HG03175 (cell line): ENCODE measurements around the gene FGF14.
"Not testable (repeated sequence)": the region's sequence is repeated elsewhere in the genome, so short reads cannot be mapped to it uniquely, and the experiment has no call there.

Experiments used
- ATAC-seq: cut with Tn5 transposase; IDR thresholded peaks from one replicate; pipeline ENCODE4 v1.9.1; 2021; ENCODE audit warnings: mild to moderate bottlenecking, moderate library complexity; ENCODE audit not compliant: unreplicated experiment

Gene FGF14

DNA sequence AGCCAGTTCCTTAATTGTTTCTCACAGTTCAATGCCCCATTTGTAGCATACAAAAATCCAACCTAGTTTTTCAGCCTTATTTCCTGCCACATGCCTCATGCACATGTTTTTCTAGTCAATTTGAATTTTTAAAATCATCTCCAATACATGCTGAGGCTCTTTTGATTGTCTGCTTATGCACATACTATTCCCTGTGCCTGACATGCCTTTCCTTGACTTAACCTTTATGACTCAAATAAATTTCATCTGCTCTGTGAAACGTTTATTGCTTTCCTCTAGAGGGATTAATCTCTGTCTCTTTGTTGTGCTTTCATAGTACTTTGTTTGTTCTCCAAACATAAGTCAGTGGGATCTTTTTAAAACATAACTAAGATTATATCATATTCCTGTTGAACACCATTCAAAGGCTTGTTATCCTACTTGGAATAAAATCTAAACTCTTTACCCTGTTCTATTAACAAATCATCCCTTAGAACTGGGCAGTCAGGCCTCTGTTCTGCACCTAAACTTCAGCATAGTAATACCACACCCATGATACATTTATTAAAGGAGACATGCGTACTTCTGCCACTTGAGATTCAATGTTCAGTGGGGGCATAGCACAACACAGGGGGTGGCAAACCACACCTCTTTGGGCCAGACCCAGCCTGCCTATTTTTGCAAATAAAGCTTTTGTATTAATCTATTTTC, 346.6 kb downstream of the FGF14 start:
- no peak for ATAC-seq

DNA sequence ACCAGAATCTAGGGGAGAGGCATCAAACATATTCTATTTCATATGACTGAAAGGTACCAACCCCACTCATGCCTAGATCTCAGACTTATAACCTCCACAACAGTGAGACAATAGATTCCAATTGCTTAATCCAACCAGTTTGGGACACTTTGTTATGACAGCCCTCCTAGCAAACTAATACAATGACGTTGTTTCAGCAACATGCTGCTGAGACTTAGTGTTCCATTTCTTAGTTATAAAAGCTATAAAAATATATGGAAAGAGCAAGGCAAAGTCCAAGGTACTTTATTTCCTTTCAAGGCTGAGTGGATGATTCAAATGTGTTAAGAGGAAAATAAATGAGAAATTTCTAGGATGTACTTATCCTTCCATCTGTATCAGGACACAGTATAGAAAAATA, 352.0 kb downstream of the FGF14 start:
- ATAC-seq, result no peak

DNA sequence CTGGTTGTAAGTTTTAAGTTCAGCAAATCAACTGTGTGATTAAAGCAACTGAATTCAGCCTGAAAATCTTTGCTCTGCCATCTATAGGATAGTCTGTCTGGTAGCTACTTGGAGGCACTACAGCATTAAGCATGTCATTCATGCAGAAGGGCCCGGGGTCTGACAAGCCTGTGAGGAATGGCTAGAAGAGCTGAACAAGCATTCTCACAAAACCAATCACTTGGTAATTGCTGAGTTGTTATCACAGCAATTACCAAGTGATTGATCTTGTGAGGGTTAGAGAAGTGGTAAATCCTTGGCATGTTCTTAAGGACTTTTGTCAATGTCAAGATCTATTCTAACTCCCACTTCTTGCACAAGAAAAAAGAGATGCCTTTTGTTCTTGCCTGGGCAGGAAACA, 356.1 kb downstream of the FGF14 start:
- ATAC-seq, result no peak

DNA sequence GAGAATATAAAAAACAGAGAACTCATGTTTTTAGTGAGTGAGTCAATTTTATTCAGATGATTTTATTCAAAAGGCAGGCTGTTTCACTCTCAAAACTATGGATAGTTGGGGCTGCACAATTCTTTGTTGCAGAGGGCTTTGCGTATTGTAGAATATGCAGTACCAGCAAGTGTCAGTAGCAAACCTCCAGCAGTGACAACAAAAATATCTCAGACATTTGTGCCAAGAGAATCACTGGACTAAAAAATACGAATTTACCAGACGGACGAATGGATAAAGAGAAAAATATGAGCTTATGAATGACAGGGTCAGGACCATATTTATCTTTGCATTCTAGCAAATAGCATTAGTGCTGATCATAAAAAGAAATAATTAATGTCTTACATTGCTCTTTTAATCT, 359.1 kb downstream of the FGF14 start:
- ATAC-seq, result no peak

DNA sequence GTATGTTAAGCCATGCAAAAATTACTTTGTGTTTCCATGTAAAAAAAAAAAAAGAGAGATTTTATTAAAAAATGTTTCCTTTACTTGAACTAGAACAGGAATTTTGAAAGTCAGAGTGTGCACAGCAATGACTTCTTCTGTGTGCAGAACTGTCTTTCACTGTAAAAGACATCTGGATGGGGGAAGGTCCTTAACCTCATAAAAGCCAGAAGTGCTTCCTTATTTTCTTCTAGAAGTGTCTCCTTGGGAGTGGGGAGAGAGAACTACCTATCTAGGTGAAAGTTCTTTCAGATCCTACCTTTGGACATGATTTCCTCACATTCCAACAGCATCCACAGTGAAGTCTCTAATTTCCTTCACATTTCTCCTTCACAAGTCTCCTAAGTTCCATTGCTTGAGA, 360.3 kb downstream of the FGF14 start:
- no peak for ATAC-seq

DNA sequence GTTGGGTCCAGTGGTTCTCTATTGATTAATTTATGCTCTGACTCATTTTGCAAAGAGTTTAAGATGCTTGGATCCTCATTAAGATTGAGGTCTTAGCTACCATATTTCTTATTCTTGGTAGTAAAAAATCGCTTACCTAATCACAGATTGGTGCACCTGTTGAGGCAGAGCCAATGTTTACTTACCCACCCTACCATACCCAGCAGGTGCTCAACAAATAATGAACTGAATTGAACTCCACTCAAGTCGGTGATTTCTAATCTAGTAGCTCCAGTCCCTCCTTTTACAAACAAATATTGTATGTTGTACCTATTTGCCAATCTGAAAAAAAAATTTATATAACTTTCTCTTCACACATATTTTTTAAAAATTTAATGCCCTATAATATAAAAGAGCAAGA, 361.0 kb downstream of the FGF14 start:
- no peak for ATAC-seq

DNA sequence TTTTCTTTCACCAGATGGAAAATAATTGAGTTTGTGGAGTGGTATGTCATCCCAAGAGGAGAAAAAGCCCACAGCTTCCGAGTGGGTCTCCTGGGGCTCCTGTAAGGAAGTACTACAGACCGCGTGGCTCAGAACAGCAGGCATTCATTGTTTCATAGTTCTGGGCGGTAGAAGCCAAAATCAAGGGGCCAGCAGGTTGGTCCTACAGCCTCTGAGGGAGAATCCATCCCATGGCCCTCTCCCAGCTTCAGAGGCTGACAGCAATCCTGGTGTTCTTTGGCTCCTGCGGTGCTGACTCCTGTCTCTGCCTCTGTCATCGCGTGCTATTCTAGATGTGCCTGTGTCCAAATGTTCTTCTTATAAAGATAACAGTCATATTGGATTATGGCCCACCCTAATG, 362.6 kb downstream of the FGF14 start:
- no peak for ATAC-seq

DNA sequence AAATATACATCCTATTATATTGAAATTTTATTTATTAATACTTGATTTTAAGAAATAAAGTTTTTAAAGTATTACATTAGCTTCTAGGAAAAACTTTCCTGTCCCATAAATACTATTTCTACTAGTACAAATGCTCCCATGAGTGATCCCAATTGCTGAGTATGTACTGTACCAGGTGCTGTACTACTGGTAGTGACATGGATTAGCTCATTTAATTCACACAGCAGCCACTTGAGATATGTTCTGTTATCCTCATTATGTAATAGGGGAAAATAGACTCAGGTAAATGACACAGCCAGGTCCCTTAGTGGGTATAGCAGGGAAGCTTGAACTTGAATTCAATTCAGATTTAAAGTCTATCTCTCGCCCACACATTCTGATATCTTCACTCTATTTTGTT, 363.1 kb downstream of the FGF14 start:
- no peak for ATAC-seq

DNA sequence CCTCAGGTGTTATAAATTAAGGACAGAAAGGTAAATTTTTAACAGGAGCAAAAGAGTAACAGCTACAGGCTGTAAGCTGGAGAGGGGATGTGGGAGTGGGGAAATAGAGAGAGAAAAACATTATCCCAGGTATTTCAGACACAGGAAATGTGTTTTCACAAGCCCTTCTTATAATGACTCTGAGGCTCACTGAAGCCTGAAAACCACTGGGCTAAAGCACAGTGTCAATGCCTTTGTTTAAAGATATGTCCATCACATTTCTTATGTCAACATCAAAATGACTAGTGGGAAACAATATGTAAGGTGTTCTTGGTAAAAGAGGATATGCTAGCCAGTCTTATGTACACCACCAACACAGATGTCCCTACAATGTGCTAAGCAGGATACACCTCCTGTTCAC, 365.9 kb downstream of the FGF14 start:
- peak; percentile 62 for ATAC-seq

DNA sequence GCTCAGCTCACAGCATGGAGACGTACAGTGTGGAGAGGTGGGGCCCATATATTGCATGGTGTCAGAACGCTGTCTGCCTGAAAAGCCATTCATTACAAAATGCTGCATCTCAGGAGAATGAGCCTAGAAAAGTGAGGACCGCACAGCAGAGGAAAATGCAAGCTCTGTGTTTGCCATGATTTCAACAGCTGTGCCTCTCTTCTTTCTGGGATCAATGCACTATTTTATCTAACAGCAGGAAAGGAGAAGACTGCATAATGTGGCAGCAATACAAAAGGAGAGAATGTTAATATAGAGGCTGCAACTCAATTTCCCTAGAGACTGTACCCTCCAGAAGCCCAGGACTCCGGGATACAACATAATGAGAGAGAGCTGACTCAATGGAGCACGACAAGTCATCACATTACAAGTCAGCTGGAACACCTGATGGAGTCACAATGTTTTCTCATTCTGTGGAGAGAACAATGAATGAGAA, 368.0 kb downstream of the FGF14 start:
- no peak for ATAC-seq

DNA sequence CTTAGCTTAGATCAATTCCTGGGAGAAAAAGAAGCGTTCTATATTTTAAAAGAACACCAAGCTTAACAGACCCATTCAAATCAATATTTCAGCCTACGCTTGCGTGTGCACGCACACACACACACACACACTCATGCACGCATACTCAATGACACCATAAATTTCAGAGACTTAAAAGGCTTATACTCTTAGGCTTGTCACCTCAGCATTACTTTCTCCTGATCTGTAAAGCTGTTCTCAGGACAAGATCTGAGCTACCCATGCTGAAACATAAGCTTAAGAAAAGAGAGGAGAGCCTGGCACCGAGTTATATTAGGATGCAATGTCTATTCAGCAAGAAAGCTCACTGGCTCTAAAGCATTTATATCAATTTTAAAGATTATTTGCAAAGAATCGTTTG, 368.5 kb downstream of the FGF14 start:
- no peak for ATAC-seq

DNA sequence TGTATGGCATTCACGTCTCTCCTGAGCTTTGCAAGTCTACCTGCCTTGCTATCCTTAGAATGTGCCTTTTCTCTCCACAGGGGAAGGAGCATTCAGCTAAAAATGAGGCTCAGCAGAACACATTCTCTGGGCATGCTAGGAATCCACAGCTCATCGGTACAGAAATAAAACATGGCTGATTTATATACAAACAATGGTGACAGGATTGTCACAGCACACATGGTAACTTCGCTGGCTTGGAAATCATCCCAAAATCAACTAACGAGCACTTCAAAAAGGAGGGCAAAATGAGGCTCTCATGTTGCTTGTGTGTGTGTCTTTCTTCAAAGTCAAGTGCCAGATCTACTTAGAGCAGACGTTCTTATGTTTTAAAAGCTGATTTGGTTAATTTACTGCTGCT, 373.0 kb downstream of the FGF14 start:
- ATAC-seq, result no peak

DNA sequence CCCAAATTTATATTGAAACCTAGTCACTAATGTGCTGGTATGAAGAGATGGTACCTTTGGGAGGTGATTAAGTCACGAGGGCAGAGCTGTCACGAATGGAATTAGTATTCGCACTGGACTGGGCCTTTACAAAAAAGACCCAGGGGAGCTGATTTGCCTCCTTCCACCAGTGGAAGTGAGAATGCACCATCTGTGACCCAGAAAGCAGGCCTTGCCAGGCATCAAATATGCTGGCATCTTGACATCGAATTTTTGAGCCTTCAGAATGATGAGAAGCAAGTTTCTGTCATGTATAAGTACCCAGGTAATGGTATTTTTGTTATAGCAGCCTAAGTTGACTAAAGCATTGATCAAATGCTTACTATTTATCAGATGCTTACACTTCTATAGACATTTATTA, 373.6 kb downstream of the FGF14 start:
- no peak for ATAC-seq

DNA sequence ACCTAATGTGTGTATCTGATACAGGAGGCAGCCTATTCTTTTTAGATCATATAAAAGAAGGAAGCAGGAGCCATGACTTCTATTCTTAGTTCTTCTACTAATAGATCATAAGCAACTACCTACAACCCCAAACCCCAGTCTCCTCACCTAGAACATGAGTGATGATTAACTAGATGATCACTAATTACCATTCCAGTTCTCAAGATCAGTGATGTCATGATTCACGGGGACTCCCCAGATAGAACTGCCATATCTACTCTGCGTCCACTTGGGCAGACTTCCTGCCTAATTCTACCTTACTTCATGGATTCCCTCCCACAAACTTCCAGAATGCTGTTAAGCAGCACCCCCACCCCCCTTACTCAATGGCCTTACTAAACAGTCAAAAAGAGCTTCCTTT, 380.1 kb downstream of the FGF14 start:
- ATAC-seq, result no peak

DNA sequence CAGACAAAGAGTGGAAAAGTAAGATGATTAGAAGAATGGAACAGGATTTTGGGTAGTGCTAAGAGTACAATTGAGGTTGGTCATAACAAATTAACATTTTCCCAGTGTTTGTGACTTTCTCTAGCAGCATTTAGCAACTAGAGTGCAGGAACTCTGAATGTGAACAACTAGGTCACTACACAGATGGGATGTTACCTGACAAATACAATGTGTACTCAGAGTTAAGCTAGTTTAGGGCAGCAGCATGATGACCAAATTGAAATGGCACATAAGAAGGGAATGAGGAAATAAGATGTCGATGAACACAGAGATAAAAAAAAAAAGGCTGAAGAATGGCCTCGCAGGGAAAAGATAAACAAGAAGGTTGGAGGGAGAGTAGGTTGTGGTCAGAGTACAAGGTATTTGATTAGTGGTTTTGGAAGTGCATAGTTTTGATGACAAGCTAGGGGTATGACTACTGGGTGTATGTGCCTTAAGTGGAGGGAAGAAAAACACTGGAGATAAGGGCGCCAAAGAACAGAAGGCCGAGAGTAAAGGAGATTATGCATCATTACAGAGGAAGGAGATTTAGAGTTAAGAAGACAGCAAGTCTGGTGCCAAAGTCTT, 381.1 kb downstream of the FGF14 start:
- no peak for ATAC-seq

DNA sequence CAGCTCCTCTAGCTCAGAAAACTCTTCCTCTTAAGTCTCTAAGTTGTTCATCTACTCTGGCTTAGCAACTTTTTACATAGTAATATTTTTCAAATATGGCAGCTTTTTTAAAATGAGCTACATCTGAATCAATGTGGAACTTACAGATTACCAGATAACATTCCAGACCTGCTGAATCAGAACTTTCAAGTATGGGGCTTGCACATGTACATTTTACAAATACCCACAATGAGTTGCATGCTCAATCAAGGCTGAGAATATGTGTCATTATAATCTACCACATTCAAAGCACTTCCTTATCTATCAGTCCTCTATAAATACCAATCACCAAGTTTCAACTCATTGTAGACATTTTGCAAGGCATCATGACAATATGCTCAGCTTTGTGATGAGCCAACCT, 383.1 kb downstream of the FGF14 start:
- ATAC-seq, result no peak

DNA sequence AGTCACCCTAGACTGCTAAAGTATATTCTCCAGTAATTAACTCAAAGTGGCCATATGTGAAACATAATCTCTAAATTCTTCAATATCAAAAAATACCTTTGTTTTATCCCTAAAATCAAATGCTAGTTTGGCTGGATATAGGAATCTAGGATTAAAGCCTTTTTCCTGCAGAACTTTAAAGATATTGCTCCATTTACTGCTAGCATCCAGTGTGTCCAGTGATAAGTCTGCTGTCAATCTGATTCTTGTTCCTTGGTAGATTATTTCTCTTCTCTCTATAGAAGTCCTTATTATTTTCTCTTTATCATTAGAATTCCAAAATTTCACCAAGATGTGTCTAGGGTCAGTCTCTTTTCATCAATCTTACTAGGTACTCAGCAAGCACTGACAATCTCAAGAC, 384.6 kb downstream of the FGF14 start:
- no peak for ATAC-seq

DNA sequence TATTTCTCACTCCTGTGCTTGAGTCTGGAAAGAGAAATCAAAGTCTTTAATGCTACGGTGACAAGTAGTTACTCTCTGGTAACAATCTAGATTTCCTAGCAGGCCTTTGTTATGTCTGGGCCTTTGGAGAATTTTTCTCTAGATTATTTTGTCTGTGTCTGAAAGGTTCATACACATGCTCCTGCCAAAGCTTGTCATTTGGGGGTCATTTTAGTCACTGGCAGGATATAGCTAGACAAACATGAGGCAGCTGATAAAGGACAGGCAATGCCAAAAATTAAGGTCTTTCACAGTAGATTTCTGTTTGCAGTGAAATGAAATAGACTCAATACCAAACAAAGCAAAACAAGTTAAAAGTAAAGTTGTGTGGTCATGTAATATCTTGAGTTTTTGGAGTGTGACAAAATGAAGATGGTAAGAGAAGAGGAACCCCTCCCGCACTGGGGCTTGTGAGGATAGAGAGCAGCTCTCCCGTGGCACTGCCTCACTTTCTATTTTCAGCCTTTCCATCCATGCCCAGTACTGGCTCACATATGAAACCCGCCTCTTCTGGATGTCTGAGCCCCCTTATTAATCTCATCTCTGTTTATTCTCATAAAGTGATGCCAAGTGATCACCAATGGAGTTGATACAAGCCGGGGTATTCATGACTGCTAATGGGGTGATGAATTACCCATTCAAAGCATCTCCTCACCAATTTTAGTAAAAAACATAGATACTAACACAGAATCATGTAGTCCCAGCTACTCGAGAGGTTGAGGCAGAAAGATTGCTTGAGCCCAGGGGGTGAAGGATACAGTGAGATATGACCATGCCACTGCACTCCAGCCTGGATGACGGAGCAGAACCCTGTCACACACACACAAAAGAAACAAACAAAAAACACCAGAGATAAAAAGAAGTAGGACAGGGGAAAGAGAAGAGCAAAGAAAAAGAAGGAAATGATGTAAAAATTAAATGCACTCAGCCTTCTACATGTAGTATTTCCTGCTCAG, 389.3 kb downstream of the FGF14 start:
- ATAC-seq, result no peak

DNA sequence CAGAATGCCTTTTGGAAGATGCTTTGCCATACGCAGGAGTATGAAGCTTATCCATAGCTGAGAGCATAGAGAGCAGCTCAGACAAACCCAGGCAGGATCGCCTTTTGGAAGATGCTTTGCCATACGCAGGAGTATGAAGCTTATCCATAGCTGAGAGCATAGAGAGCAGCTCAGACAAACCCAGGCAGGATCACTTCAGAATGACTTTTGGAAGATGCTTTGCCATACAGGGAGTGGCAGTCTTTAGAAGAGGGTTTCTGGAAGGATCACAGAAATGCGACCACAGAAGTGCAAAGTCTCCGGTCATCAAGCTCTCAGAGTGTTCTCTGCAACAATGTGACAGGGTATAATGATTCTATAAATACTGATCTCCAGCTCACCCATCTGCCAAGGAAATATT, 390.4 kb downstream of the FGF14 start:
- not testable (repeated sequence) for ATAC-seq

DNA sequence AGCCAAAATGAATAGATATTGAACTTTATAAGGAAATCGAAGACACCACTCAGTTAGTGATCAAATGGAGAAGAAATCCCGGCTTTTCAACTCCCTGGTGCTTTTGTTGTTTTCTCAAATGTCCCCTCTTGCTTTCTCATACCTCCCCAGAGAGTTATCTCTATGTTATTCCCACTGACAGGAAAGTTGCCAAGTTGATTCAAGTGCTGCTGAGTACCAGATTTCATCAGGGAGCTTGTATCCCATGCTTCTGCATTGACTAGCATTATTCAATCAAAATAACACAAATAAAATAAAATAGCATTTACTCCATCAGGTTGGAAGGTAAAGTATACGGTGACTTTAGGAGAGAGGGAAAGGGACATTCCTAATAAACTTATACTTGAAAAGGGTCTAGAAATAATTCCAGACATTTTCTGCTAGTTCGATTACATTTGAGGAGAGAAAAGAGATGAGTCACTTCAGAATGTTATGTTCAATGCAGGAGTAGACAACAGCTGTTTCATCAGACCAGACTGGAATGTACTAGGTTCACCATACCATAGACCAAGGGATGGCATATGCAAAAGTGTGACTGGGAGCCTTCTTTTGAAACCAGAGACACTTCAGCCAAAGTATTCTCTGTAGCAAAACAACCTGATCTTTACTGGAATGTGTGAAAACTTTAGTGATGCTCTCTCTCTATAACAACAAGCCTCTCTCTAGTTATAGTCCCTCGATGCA, 397.8 kb downstream of the FGF14 start:
- no peak for ATAC-seq

DNA sequence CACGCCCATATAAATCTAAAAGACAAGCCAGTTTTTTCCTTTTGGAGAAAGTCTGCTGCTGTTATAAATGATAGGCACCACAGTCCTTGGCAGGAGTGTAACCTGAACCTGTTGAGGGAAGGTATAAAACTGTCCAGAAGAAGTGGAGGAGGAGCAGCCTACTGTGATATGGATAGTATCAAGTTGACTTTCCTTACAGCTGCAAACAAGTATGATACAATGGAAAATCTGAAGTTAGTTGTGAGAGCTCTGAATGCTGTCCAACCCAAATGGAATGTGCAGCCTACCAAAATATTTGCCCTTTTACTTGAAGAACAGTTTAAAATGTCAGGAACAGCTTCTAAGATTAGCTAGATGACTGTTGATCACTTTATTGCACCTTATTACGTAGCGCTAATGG, 399.6 kb downstream of the FGF14 start:
- no peak for ATAC-seq
